HT-29 (cell line): ENCODE results near the gene ZNF804B. TPM values are rescaled to one million over a fixed set of nuclear protein-coding genes. Genes with fewer than 3 reads are reported as not detected.
A peak's percentile ranks its signal among the peaks of the same experiment; 100 is the strongest.

Experiments
- DNase-seq: peaks from one replicate; pipeline ENCODE4 v3.0.0-alpha.2; 2015; ENCODE audit warnings: low spot score
- small RNA-seq: library from RNA; depleted of rRNA; stranded (forward); fragments of <200 nt; gene quantifications from one replicate; pipeline ENCODE3, GENCODE V24; 2014
- total RNA-seq: library from RNA; depleted of rRNA; stranded (reverse); fragments of >200 nt; shearing (Covaris generic); gene quantifications from 2 replicates; pipeline ENCODE4 v1.2.3, GENCODE V29; 2014; rRNA removed

ZNF804B gene
- total RNA-seq, 1 experiment from 2014 or later, result not detected

DNA sequence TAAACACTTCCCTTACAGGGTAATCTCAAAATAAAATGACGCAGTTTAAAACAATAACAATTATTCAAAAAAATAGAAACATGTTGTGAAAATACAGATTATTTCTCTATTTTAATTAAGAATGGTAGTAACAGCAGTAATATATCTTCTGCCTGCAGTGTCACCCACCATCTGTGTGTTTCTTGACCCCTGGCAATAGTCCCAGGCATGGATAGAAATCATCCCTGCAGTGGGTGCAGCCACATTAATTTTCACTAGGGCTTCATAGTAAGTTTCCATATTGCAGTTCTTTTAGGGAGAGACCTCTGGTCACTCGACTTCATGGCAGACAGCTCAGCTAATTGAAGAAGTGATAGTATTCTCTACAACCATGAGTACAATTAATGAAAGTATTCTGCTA lies 506.1 kb downstream of the ZNF804B start:
- no peak for DNase-seq

- DNase-seq, result no peak
These were observed 523.8 kb downstream of the ZNF804B start for GRCh38 chr7:89283302-89283701.

GRCh38 chr7:89308535-89308934 lies 549.0 kb downstream of the ZNF804B start:
- DNase-seq, result no peak

GRCh38 chr7:89311886-89312285 lies 552.4 kb downstream of the ZNF804B start:
- DNase-seq, result no peak

GRCh38 chr7:89312551-89312950 lies 553.1 kb downstream of the ZNF804B start:
- no peak for DNase-seq

GRCh38 chr7:89316584-89317251 lies 557.2 kb downstream of the ZNF804B start:
- no peak for DNase-seq

DNA sequence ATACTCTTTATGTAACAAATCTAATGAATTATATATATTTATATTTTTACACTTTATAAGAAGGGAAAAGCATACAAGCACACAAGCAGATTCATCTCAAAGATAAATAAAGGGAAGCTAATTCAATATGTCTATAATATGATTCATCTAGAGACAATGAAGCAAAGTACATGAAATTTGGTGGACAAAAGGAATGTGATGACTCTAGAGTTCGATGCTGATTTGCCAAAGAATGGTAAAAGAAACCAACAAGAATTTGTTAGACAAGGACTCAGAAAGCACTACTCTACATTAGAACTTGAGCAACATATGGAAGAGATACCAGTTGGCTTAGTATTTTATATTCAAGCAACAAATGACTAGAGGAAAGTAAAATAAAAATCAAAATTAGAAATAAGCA lies 572.5 kb downstream of the ZNF804B start:
- no peak for DNase-seq

GRCh38 chr7:89334797-89335196 lies 575.3 kb downstream of the ZNF804B start:
- DNase-seq, result peak; percentile 39

- DNase-seq, result no peak
These were observed 576.0 kb downstream of the ZNF804B start for GRCh38 chr7:89335490-89335889.

- no peak for DNase-seq
These were observed 576.6 kb downstream of the ZNF804B start for GRCh38 chr7:89336121-89336520.

GRCh38 chr7:89339748-89340147 lies 580.2 kb downstream of the ZNF804B start:
- no peak for DNase-seq

- no peak for DNase-seq
These were observed 597.6 kb downstream of the ZNF804B start for GRCh38 chr7:89357121-89357520.

GRCh38 chr7:89377219-89377618 lies 617.7 kb downstream of the ZNF804B start:
- no peak for DNase-seq

- no peak for DNase-seq
These were observed 625.9 kb downstream of the ZNF804B start for GRCh38 chr7:89385411-89385810.

Small RNAs within 50 kb of the gene (small RNA-seq; reads per million reads assigned to genes)
- not detected for gene AC002127.1

Other genes starting within 250 kb of the ZNF804B start
- gene TEX47, start 36.0 kb downstream of the ZNF804B start, total RNA-seq, result not detected in 2 replicates